Common myeloid progenitor, CD34-positive (primary cell): Measurements from ENCODE around the gene EFCAB7.

Experiments used
- CTCF ChIA-PET: fragments of 350-600 bp; sonication (Branson Sonifier 250); formaldehyde crosslinking; loops from one replicate; lab custom pipeline; 2021; ENCODE audit warnings: antibody characterized with exemption; lab: Charles Lee
- POLR2A ChIA-PET: fragments of 350-600 bp; sonication (Branson Sonifier 250); formaldehyde crosslinking; loops from one replicate; lab custom pipeline; 2021; ENCODE audit warnings: antibody characterized with exemption; lab: Charles Lee
- DNase-seq, 3 donors: peaks; one replicate each; pipeline versions ENCODE4 v3.0.0 to v3.0.0-alpha.2; 2013
- H3K27ac ChIP-seq, 2 experiments: 1 replicate in 1 of 2; 2 replicates in 1 of 2; pipeline ENCODE4 v1.7.0; 2013; ENCODE audit warnings: inconsistent platforms in 2 of 2, low read length in 2 of 2, mild to moderate bottlenecking in 2 of 2, low read depth in 1 of 2, moderate library complexity in 1 of 2; ENCODE audit not compliant: severe bottlenecking in 2 of 2, insufficient read depth in 1 of 2, poor library complexity in 1 of 2
- H3K27me3 ChIP-seq, 5 experiments: replicated peaks in 2 of 5; 1 replicate in 3 of 5; 2 replicates in 2 of 5; pipeline versions ENCODE4 v1.6.1 to v1.7.0; 2013; ENCODE audit warnings: low read length in 4 of 5, mild to moderate bottlenecking in 2 of 5, moderate library complexity in 2 of 5, inconsistent platforms in 1 of 5; ENCODE audit not compliant: insufficient read depth in 5 of 5, control insufficient read depth in 4 of 5
- H3K36me3 ChIP-seq, 4 experiments: 1 replicate in 2 of 4; 2 replicates in 2 of 4; pipeline versions ENCODE4 v1.6.1 to v1.7.0; 2013; ENCODE audit warnings: low read length in 3 of 4, control low read depth in 1 of 4, mild to moderate bottlenecking in 1 of 4; ENCODE audit not compliant: control insufficient read depth in 4 of 4, insufficient read depth in 4 of 4
- H3K4me1 ChIP-seq, 4 experiments: 1 replicate in 3 of 4; 2 replicates in 1 of 4; pipeline versions ENCODE4 v1.6.1 to v1.7.1; 2013; ENCODE audit warnings: low read length in 3 of 4, mild to moderate bottlenecking in 3 of 4, control low read depth in 1 of 4, inconsistent platforms in 1 of 4, moderate library complexity in 1 of 4; ENCODE audit not compliant: control insufficient read depth in 4 of 4, insufficient read depth in 4 of 4; ENCODE audit errors: control extremely low read depth in 1 of 4
- H3K4me3 ChIP-seq, 7 experiments: 1 replicate in 4 of 7; 2 replicates in 3 of 7; pipeline versions ENCODE4 v1.5.1 to v1.7.0; 2013; ENCODE audit warnings: mild to moderate bottlenecking in 7 of 7, low read length in 6 of 7, moderate library complexity in 6 of 7, inconsistent platforms in 2 of 7, low read depth in 2 of 7, control low read depth in 1 of 7; ENCODE audit not compliant: insufficient read depth in 4 of 7, control insufficient read depth in 1 of 7; ENCODE audit errors: extremely low read depth in 1 of 7
- H3K9me3 ChIP-seq, 5 experiments: 1 replicate in 4 of 5; 2 replicates in 1 of 5; pipeline versions ENCODE4 v1.6.1 to v1.7.1; 2013; ENCODE audit warnings: low read length in 4 of 5, mild to moderate bottlenecking in 2 of 5, inconsistent platforms in 1 of 5, low read depth in 1 of 5, moderate library complexity in 1 of 5; ENCODE audit not compliant: control insufficient read depth in 4 of 5, insufficient read depth in 2 of 5; ENCODE audit errors: control extremely low read depth in 1 of 5
- WGBS: methylation state at CpG from one replicate; pipeline ENCODE4 v1.1.5; 2013; ENCODE audit not compliant: insufficient coverage; 5-methylcytosine and 5-hydroxymethylcytosine counted together

Gene EFCAB7

DNA sequence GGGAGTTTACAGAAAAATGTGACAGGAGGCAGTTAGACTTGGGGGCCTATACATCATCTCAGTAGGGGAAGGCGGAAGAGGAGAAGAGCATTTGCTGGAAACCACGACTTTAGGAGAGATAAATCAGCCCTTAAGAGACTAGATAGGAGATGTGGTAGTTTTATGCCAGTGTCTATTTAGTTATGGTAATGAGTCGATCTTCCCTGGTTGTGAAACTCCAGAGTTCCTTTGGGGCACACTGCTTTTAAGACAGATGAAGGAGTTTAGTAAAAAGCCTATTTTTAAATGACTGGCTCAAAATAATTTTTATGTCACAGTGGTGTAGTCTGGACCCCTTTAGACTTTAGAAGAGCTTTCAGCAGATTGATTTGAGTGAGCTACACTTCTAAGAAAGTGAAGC, 77.7 kb downstream of the EFCAB7 start:
- DNase-seq, result no peak
- Histone ChIP-seq H3K27ac (no peak overlapping the region), H3K4me1 (no peaks in the 10 kb centered on the region), H3K27me3 (no peaks in the 10 kb centered on the region), H3K4me3 (no peak overlapping the region), H3K36me3 (no peaks in the 10 kb centered on the region), H3K9me3 (no peaks in the 10 kb centered on the region)
- WGBS, result 92% methylated on average over 3 of the region's 3 CpGs
- ChIA-PET CTCF (interaction anchor here (0.5 kb wide), 1 partner anchor 63 kb away, joined by 3 read pairs; no protein-coding TSS in a partner anchor), POLR2A (interaction anchor here (0.7 kb wide), 1 partner anchor 260 kb away, joined by 4 read pairs; no protein-coding TSS in a partner anchor)

DNA sequence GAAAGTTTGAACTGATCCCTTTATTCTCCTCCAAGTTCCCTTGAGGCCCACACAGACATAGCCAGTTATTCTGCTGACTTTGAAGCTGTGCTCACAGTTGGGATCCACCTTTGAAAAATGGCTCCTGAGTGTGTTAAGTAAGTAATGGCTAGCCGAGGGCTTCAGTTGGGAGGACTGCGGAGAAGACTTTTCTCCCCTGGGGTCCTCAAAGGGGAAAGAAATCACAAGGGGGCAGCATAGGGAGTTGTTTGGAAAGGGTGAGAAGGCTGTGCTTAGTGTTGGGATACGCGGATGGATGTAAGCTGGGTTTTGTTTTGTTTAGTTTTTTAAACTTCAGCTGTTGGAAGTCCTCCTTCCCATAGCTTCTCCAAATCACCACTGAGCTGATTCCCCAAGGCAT, 78.1 kb downstream of the EFCAB7 start:
- Histone ChIP-seq H3K9me3 (no peaks in the 10 kb centered on the region), H3K4me3 (no peak overlapping the region), H3K36me3 (no peaks in the 10 kb centered on the region), H3K4me1 (no peaks in the 10 kb centered on the region), H3K27me3 (no peaks in the 10 kb centered on the region), H3K27ac (no peak overlapping the region)
- ChIA-PET POLR2A (interaction anchor here (0.7 kb wide), 1 partner anchor 259 kb away, joined by 4 read pairs; no protein-coding TSS in a partner anchor), CTCF (interaction anchor here (0.5 kb wide), 1 partner anchor 63 kb away, joined by 3 read pairs; no protein-coding TSS in a partner anchor)
- no peak for DNase-seq
- WGBS, result 88% methylated on average over 2 of the region's 4 CpGs

DNA sequence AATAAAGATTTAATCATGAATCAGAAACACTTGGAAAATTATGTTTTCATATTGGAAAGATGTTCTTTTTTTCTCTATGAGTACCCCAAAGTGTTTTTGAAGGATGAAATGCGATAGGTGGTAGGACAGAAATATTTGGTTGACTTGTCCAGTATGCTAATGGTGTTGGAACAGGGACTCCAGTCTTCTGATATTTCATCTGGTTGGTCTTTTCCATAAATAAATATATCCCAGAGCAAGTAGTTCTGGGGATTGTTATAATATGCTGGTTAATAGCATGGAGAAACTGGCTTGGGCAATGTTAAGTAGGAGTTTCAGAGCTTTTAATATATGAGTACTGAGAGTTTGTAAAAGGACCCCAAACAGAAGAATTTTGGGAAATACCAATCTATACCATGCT, 78.6 kb downstream of the EFCAB7 start:
- no peaks in the 10 kb centered on the region for H3K36me3 ChIP-seq
- H3K4me3 ChIP-seq, result no peak overlapping the region
- no peak overlapping the region for H3K27ac ChIP-seq
- no peak for DNase-seq
- WGBS, result no CpG with 5 or more reads among the region's 1 CpG
- no peaks in the 10 kb centered on the region for H3K4me1 ChIP-seq
- H3K27me3 ChIP-seq, result no peaks in the 10 kb centered on the region
- no peaks in the 10 kb centered on the region for H3K9me3 ChIP-seq
- ChIA-PET CTCF (no interaction called here), POLR2A (no interaction called here)

DNA sequence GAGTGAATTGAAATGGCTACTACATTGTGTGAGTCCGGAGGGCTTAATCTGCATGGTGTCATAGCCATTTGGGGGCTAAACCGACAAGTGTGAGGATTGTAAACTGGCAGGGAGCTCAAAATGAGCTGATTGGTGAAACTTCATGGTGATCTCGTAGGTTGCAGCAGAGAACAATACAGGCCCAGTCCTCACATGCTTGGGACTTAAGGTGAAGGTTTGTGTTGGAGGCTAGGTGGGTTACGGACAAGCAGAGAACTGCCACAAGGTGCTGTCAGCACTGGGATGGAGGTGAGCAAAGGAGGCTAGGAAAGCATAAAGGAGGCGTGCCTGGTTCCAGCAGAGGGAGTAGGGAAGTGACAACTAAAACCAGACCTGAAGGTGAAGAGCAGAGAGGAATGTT, 79.3 kb downstream of the EFCAB7 start:
- Histone ChIP-seq H3K27me3 (no peaks in the 10 kb centered on the region), H3K9me3 (no peaks in the 10 kb centered on the region), H3K36me3 (no peaks in the 10 kb centered on the region), H3K4me1 (no peaks in the 10 kb centered on the region), H3K27ac (no peak overlapping the region), H3K4me3 (no peak overlapping the region)
- 81% methylated on average over 3 of the region's 5 CpGs for WGBS
- no peak for DNase-seq
- ChIA-PET POLR2A (no interaction called here), CTCF (interaction anchor here (1.2 kb wide), 1 partner anchor 45 kb away, joined by 3 read pairs; no protein-coding TSS in a partner anchor)

DNA sequence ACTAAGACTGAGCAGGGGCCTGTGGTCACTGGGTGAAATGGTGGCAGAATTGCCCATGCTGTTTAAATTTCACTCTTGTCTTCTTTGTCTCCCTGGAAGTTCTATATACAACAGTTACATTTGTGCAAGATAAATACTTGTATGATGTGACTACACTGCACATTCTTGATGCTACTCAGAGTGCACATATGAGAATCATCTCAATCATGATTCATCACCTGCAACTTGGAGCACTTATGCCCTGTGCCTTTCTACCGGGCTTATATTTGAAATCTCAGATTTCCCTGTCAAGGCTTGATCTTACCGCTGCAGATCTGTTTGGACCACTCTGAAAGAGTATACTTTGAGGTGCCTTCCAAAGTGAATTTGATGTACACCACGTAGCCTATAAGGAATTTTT, 80.5 kb downstream of the EFCAB7 start:
- DNase-seq, result no peak
- no peaks in the 10 kb centered on the region for H3K36me3 ChIP-seq
- ChIA-PET CTCF (no interaction called here), POLR2A (no interaction called here)
- H3K4me1 ChIP-seq, result no peaks in the 10 kb centered on the region
- H3K4me3 ChIP-seq, result no peak overlapping the region
- H3K9me3 ChIP-seq, result no peaks in the 10 kb centered on the region
- H3K27ac ChIP-seq, result no peak overlapping the region
- no peaks in the 10 kb centered on the region for H3K27me3 ChIP-seq
- 100% methylated on average over 3 of the region's 3 CpGs for WGBS

DNA sequence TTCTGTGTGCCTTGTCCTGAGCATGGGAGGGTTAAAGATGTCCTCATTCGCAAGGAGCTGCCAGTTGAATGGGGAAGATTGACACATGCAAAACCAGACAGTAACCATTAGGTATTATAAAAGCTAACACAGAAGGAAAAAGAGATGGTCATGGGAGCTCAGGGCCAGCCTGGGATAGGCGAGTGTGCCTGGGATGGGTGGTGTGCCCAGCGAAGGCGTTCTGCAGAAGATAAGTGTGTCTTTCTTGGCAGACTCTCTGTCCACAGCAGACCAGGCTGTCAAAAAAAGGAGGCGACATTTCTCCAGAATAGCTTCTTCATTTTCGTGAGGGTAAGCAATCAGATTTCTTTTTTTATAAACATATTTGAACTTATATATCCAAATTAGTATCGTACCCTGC, 84.0 kb downstream of the EFCAB7 start:
- WGBS, result 100% methylated on average over 4 of the region's 7 CpGs
- H3K9me3 ChIP-seq, result no peaks in the 10 kb centered on the region

DNA sequence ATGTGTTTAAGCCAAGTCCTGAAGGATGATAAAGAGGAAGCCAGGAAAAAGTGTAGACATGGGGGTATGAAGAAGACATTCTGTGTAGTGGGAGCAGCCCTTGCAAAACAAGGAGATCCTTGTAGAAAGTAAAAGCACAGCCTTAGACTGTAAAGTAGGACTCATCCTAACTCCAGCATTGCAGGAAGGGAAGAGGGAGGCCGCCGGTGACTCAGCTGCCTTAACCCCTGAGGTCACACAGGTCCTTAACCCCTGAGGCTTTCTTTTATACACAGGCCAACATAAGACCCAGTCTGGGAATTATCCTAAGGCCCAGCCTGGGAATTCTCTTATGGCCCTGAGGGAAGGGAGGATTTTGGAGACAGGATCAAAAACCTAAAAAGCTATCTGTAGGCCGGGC, 87.9 kb downstream of the EFCAB7 start:
- no peaks in the 10 kb centered on the region for H3K27me3 ChIP-seq
- DNase-seq, result no peak
- H3K36me3 ChIP-seq, result no peaks in the 10 kb centered on the region
- ChIA-PET CTCF (interaction anchor here (1.0 to 3.6 kb wide), 3 partner anchors 51 to 633 kb away, joined by 3 to 13 read pairs (median 3); no protein-coding TSS in a partner anchor), POLR2A (no interaction called here)
- H3K4me3 ChIP-seq, result no peak overlapping the region
- WGBS, result 71% methylated on average over 1 of the region's 3 CpGs
- no peak overlapping the region for H3K27ac ChIP-seq
- H3K9me3 ChIP-seq, result no peaks in the 10 kb centered on the region
- peaks cover 0 to 8% (median 2%) of the 10 kb centered on the region in 4 experiments for H3K4me1 ChIP-seq

More for the DNA sequence above, 84.0 kb downstream of the EFCAB7 start:
- Histone ChIP-seq H3K27me3 (no peaks in the 10 kb centered on the region), H3K4me1 (no peaks in the 10 kb centered on the region), H3K4me3 (no peak overlapping the region), H3K27ac (no peak overlapping the region), H3K36me3 (no peaks in the 10 kb centered on the region)
- DNase-seq, result no peak
- POLR2A ChIA-PET, result no interaction called here
- CTCF ChIA-PET, result no interaction called here
